ENCODE measurements around the gene SMARCB1.
A peak's percentile ranks its signal among the peaks of the same experiment; 100 is the strongest.

Gene SMARCB1

GRCh38 chr22:23790819-23791737 is 4.3 kb downstream of the SMARCB1 start:
- Mint-ChIP-seq H3K27me3 (no peaks in the 10 kb centered on the region), H3K4me3 (no peak overlapping the region), H3K27ac (no peak overlapping the region), H3K4me1 (ENCODE audit: low read depth) (peaks cover 21% of the 10 kb centered on the region), H3K36me3 (ENCODE audit: low read depth) (peaks cover 55% of the 10 kb centered on the region), H3K9me3 (no peaks in the 10 kb centered on the region)
- intact Hi-C loops (cut with micrococcal nuclease): no loop called here

GRCh38 chr22:23791738-23792645 is 5.2 kb downstream of the SMARCB1 start:
- Mint-ChIP-seq H3K36me3 (ENCODE audit: low read depth) (peaks cover 64% of the 10 kb centered on the region), H3K4me1 (ENCODE audit: low read depth) (peaks cover 16% of the 10 kb centered on the region), H3K9me3 (no peaks in the 10 kb centered on the region), H3K27ac (no peak overlapping the region), H3K4me3 (no peak overlapping the region), H3K27me3 (no peaks in the 10 kb centered on the region)
- intact Hi-C loops (cut with micrococcal nuclease): no loop called here

GRCh38 chr22:23793326-23793725 is 6.6 kb downstream of the SMARCB1 start:
- H3K4me1 Mint-ChIP-seq (ENCODE audit: low read depth): peaks cover 7% of the 10 kb centered on the region
- H3K9me3 Mint-ChIP-seq: no peaks in the 10 kb centered on the region
- H3K36me3 Mint-ChIP-seq (ENCODE audit: low read depth): peaks cover 77% of the 10 kb centered on the region
- intact Hi-C loops (cut with micrococcal nuclease): no loop called here
- no peaks in the 10 kb centered on the region for H3K27me3 Mint-ChIP-seq
- no peak overlapping the region for H3K4me3 Mint-ChIP-seq
- no peak overlapping the region for H3K27ac Mint-ChIP-seq

- Mint-ChIP-seq H3K27me3 (no peaks in the 10 kb centered on the region), H3K27ac (no peak overlapping the region), H3K4me3 (no peak overlapping the region), H3K36me3 (ENCODE audit: low read depth) (peaks cover 100% of the 10 kb centered on the region), H3K4me1 (ENCODE audit: low read depth) (peaks cover 11% of the 10 kb centered on the region), H3K9me3 (no peaks in the 10 kb centered on the region)
- intact Hi-C loops (cut with micrococcal nuclease): no loop called here
Measured at GRCh38 chr22:23796461-23796860, 9.7 kb downstream of the SMARCB1 start.

- intact Hi-C loops (cut with micrococcal nuclease): no loop called here
- Mint-ChIP-seq H3K9me3 (no peaks in the 10 kb centered on the region), H3K27me3 (no peaks in the 10 kb centered on the region), H3K27ac (peak overlapping the region; percentile 5), H3K36me3 (ENCODE audit: low read depth) (peaks cover 100% of the 10 kb centered on the region), H3K4me3 (no peak overlapping the region), H3K4me1 (ENCODE audit: low read depth) (peaks cover 11% of the 10 kb centered on the region)
Measured at GRCh38 chr22:23800297-23801237, 13.8 kb downstream of the SMARCB1 start.

- Mint-ChIP-seq H3K27me3 (no peaks in the 10 kb centered on the region), H3K9me3 (no peaks in the 10 kb centered on the region), H3K27ac (peak overlapping the region; percentile 37), H3K36me3 (ENCODE audit: low read depth) (peaks cover 100% of the 10 kb centered on the region), H3K4me1 (ENCODE audit: low read depth) (peaks cover 11% of the 10 kb centered on the region), H3K4me3 (no peak overlapping the region)
- intact Hi-C loops (cut with micrococcal nuclease): no loop called here
Measured at GRCh38 chr22:23801238-23801821, 14.6 kb downstream of the SMARCB1 start.

- Mint-ChIP-seq H3K36me3 (ENCODE audit: low read depth) (peaks cover 100% of the 10 kb centered on the region), H3K4me3 (no peak overlapping the region), H3K27me3 (no peaks in the 10 kb centered on the region), H3K27ac (peak overlapping the region; percentile 37), H3K9me3 (no peaks in the 10 kb centered on the region), H3K4me1 (ENCODE audit: low read depth) (peaks cover 11% of the 10 kb centered on the region)
- intact Hi-C loops (cut with micrococcal nuclease): no loop called here
Measured at GRCh38 chr22:23801886-23802377, 15.2 kb downstream of the SMARCB1 start.

GRCh38 chr22:23803001-23803819 is 16.4 kb downstream of the SMARCB1 start:
- Mint-ChIP-seq H3K27me3 (no peaks in the 10 kb centered on the region), H3K36me3 (ENCODE audit: low read depth) (peaks cover 100% of the 10 kb centered on the region), H3K4me3 (no peak overlapping the region), H3K9me3 (no peaks in the 10 kb centered on the region), H3K4me1 (ENCODE audit: low read depth) (peaks cover 11% of the 10 kb centered on the region), H3K27ac (no peak overlapping the region)
- intact Hi-C loops (cut with micrococcal nuclease): no loop called here

- Mint-ChIP-seq H3K36me3 (ENCODE audit: low read depth) (peaks cover 100% of the 10 kb centered on the region), H3K4me1 (ENCODE audit: low read depth) (peaks cover 11% of the 10 kb centered on the region), H3K9me3 (no peaks in the 10 kb centered on the region), H3K4me3 (no peak overlapping the region), H3K27ac (no peak overlapping the region), H3K27me3 (no peaks in the 10 kb centered on the region)
- intact Hi-C loops (cut with micrococcal nuclease): no loop called here
Measured at GRCh38 chr22:23804781-23805291, 18.1 kb downstream of the SMARCB1 start.

- Mint-ChIP-seq H3K4me3 (no peak overlapping the region), H3K9me3 (no peaks in the 10 kb centered on the region)
Measured at GRCh38 chr22:23806837-23807236, 20.1 kb downstream of the SMARCB1 start.

GRCh38 chr22:23812378-23812777 is 25.6 kb downstream of the SMARCB1 start:
- no peak overlapping the region for H3K27ac Mint-ChIP-seq
- H3K9me3 Mint-ChIP-seq: no peaks in the 10 kb centered on the region
- no peak overlapping the region for H3K4me3 Mint-ChIP-seq
- intact Hi-C loops (cut with micrococcal nuclease): no loop called here
- peaks cover 98% of the 10 kb centered on the region for H3K36me3 Mint-ChIP-seq (ENCODE audit: low read depth)
- H3K4me1 Mint-ChIP-seq (ENCODE audit: low read depth): peaks cover 5% of the 10 kb centered on the region
- H3K27me3 Mint-ChIP-seq: no peaks in the 10 kb centered on the region

More at GRCh38 chr22:23806837-23807236, 20.1 kb downstream of the SMARCB1 start:
- intact Hi-C loops (cut with micrococcal nuclease): no loop called here
- Mint-ChIP-seq H3K27me3 (no peaks in the 10 kb centered on the region), H3K27ac (no peak overlapping the region), H3K36me3 (ENCODE audit: low read depth) (peaks cover 100% of the 10 kb centered on the region), H3K4me1 (ENCODE audit: low read depth) (peaks cover 5% of the 10 kb centered on the region)

- Mint-ChIP-seq H3K36me3 (ENCODE audit: low read depth) (peaks cover 98% of the 10 kb centered on the region), H3K27me3 (no peaks in the 10 kb centered on the region), H3K4me1 (ENCODE audit: low read depth) (peaks cover 9% of the 10 kb centered on the region), H3K9me3 (no peaks in the 10 kb centered on the region), H3K27ac (no peak overlapping the region), H3K4me3 (no peak overlapping the region)
- intact Hi-C loops (cut with micrococcal nuclease): no loop called here
Measured at GRCh38 chr22:23815541-23816155, 28.9 kb downstream of the SMARCB1 start.

Data from dendritic cell treated with granulocyte-macrophage colony-stimulating factor and Interleukin-4, amounts not matched to agents 40 ng/mL and 50 ng/mL, for 4 days (primary cell).